Measurements from ENCODE around the gene LMO3. TPM values are rescaled to one million over a fixed set of nuclear protein-coding genes. Genes with fewer than 3 reads are reported as not detected.

The LMO3 gene
- total and polyA plus RNA-seq, 2 of the 13 experiments (the other 11 are each of a cell fraction or from before 2014, with no cell fraction given) = not detected

DNA sequence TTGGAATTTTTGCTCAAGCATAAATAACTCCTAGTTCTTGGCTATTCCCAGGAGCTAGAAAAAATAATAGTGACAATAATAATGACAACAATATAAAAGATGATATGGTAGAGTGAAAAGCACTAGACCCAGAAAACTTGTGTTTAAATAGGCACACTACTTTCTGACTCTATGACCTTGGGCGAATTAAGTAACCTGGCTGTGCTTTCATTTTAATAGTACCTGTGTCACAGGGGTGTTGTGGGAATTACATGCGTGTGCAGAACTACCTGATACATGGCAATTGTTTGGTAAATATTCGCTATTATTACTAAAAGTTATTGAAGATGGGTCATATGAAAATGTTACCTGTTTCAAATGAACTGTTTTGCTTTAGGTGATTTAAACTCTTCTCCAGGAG, 60.1 kb downstream of the LMO3 start:
- Histone ChIP-seq H4K20me1 (ENCODE audit: insufficient read depth, low read length) (no peaks in the 10 kb centered on the region), H3K27me3 (ENCODE audit: control insufficient read depth in 1 of 2, insufficient read depth in 2 of 2, low read length in 2 of 2) (no peaks in the 10 kb centered on the region), H3K4me1 (ENCODE audit: insufficient read depth, low read length) (no peaks in the 10 kb centered on the region), H3K36me3 (replicated peaks in 1 of 2; ENCODE audit: control insufficient read depth in 1 of 2, insufficient read depth in 2 of 2, low read length in 2 of 2) (no peaks in the 10 kb centered on the region), H3K27ac (ENCODE audit: extremely low read length, insufficient read depth, low read length) (no peak overlapping the region), H3K4me2 (ENCODE audit: low read depth, low read length) (no peak overlapping the region), H2AFZ (ENCODE audit: low read length) (no peak overlapping the region), H3K79me2 (ENCODE audit: insufficient read depth, low read length) (no peaks in the 10 kb centered on the region), H3K9ac (ENCODE audit: insufficient read depth, low read depth, low read length) (no peak overlapping the region), H3K4me3 (replicated peaks in 1 of 3; ENCODE audit: insufficient read depth in 1 of 3, low read depth in 2 of 3, low read length in 3 of 3) (no peak overlapping the region), H3K9me3 (ENCODE audit: low read length) (no peaks in the 10 kb centered on the region)
- no peak for DNase-seq (ENCODE audit: low spot score)
- no peak for TF ChIP-seq BCL3 (CRISPR knock-in tag; IDR thresholded peaks at IDR 0.05)
- 82% methylated on average over 3 of the region's 3 CpGs for WGBS (ENCODE audit: low lambda C conversion rate)
- ChIA-PET CTCF (ENCODE audit: low intra/inter-chr PET ratio, low total read pairs) (no interaction called here), POLR2A (no interaction called here)
- in situ Hi-C loops (cut with HindIII; ENCODE audit: extremely low pct_ligation_motif_present, low pct_unique_long_range_greater_than_20kb) = no loop called here
- no peak for ATAC-seq
- intact Hi-C loops (cut with micrococcal nuclease; ENCODE audit: unreplicated experiment) = no loop called here
- BruUV-seq (replicated peaks) = no TSS peak
- FAIRE-seq = no peak

DNA sequence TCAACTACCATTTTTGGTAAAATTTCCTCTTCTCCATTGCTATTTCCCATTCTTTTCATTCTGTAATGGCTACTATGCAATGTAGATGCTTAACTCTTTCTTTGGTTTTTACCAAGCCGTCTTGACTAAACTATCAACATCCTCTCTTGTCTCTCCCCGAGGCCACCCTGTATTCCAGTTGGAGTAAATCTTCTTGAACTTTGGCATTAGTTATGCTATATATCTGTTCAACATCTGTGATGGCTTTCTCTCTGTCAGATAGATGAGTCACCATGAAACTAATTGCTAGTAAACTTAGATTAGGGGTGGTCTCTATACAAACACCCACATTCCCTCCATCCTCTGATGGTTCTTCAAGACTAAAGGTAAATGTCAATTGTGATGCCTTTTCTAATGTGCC, 63.4 kb downstream of the LMO3 start:
- DNase-seq (ENCODE audit: low spot score) (no peak), ATAC-seq (no peak), FAIRE-seq (no peak)
- H3K9me3 ChIP-seq (ENCODE audit: low read length) = no peaks in the 10 kb centered on the region
- BruUV-seq (replicated peaks) = no TSS peak
- H3K4me3 ChIP-seq (replicated peaks in 1 of 3; ENCODE audit: insufficient read depth in 1 of 3, low read depth in 2 of 3, low read length in 3 of 3) = no peak overlapping the region
- no peak overlapping the region for H3K9ac ChIP-seq (ENCODE audit: insufficient read depth, low read depth, low read length)
- POLR2A ChIA-PET = no interaction called here
- intact Hi-C loops (cut with micrococcal nuclease; ENCODE audit: unreplicated experiment) (no loop called here), in situ Hi-C loops (cut with HindIII; ENCODE audit: extremely low pct_ligation_motif_present, low pct_unique_long_range_greater_than_20kb) (no loop called here)
- H3K27me3 ChIP-seq (ENCODE audit: control insufficient read depth in 1 of 2, insufficient read depth in 2 of 2, low read length in 2 of 2) = no peaks in the 10 kb centered on the region
- H3K27ac ChIP-seq (ENCODE audit: extremely low read length, insufficient read depth, low read length) = no peak overlapping the region
- TF ChIP-seq ZBTB7A (CRISPR knock-in tag; IDR thresholded peaks at IDR 0.05) (no peak), CC2D1A (CRISPR knock-in tag; IDR thresholded peaks at IDR 0.05) (no peak), NFATC3 (CRISPR knock-in tag; IDR thresholded peaks at IDR 0.05) (no peak), ELF1 (CRISPR knock-in tag; IDR thresholded peaks at IDR 0.05) (no peak), ATF7 (IDR thresholded peaks at IDR 0.05) (no peak), ATF7 (CRISPR knock-in tag; IDR thresholded peaks at IDR 0.05) (no peak), ZNF768 (CRISPR knock-in tag; IDR thresholded peaks at IDR 0.05) (no peak), ZNF292 (CRISPR knock-in tag; IDR thresholded peaks at IDR 0.05; ENCODE audit: borderline replicate concordance, low read depth) (no peak), RNF2 (conservative IDR thresholded peaks at IDR 0.05; ENCODE audit: low read depth) (no peak), ZNF75D (CRISPR knock-in tag; IDR thresholded peaks at IDR 0.05; ENCODE audit: borderline replicate concordance) (no peak), U2AF2 (IDR thresholded peaks at IDR 0.05; ENCODE audit: low read depth, low read length) (no peak), PHF21A (CRISPR knock-in tag; IDR thresholded peaks at IDR 0.05) (no peak), ZNF740 (CRISPR knock-in tag; IDR thresholded peaks at IDR 0.05) (no peak), GLI4 (CRISPR knock-in tag; IDR thresholded peaks at IDR 0.05; ENCODE audit: borderline replicate concordance) (no peak), BHLHE40 (IDR thresholded peaks at IDR 0.05; ENCODE audit: low read length) (no peak), EHMT2 (IDR thresholded peaks at IDR 0.05; ENCODE audit: borderline replicate concordance, low read depth, low read length) (no peak)
- TF ChIP-seq, protein P1, sequence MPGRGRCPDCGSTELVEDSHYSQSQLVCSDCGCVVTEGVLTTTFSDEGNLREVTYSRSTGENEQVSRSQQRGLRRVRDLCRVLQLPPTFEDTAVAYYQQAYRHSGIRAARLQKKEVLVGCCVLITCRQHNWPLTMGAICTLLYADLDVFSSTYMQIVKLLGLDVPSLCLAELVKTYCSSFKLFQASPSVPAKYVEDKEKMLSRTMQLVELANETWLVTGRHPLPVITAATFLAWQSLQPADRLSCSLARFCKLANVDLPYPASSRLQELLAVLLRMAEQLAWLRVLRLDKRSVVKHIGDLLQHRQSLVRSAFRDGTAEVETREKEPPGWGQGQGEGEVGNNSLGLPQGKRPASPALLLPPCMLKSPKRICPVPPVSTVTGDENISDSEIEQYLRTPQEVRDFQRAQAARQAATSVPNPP (CRISPR knock-in tag; IDR thresholded peaks at IDR 0.05) = no peak
- no peaks in the 10 kb centered on the region for H3K79me2 ChIP-seq (ENCODE audit: insufficient read depth, low read length)
- no peaks in the 10 kb centered on the region for H4K20me1 ChIP-seq (ENCODE audit: insufficient read depth, low read length)
- no peak overlapping the region for H3K4me2 ChIP-seq (ENCODE audit: low read depth, low read length)
- H3K36me3 ChIP-seq (replicated peaks in 1 of 2; ENCODE audit: control insufficient read depth in 1 of 2, insufficient read depth in 2 of 2, low read length in 2 of 2) = no peaks in the 10 kb centered on the region
- no peak overlapping the region for H2AFZ ChIP-seq (ENCODE audit: low read length)
- CTCF ChIA-PET (ENCODE audit: low intra/inter-chr PET ratio, low total read pairs) = no interaction called here
- H3K4me1 ChIP-seq (ENCODE audit: insufficient read depth, low read length) = no peaks in the 10 kb centered on the region
- 73% methylated on average over 2 of the region's 2 CpGs for WGBS (ENCODE audit: low lambda C conversion rate)

Measured in HepG2 (cell line).